Measurements from ENCODE around the gene ABCF3. TPM values are rescaled to one million over a fixed set of nuclear protein-coding genes. Genes with fewer than 3 reads are reported as not detected.

The ABCF3 gene
- polyA plus RNA-seq, 3 donors: 37.4 to 57.2 (median 42.4) TPM

DNA sequence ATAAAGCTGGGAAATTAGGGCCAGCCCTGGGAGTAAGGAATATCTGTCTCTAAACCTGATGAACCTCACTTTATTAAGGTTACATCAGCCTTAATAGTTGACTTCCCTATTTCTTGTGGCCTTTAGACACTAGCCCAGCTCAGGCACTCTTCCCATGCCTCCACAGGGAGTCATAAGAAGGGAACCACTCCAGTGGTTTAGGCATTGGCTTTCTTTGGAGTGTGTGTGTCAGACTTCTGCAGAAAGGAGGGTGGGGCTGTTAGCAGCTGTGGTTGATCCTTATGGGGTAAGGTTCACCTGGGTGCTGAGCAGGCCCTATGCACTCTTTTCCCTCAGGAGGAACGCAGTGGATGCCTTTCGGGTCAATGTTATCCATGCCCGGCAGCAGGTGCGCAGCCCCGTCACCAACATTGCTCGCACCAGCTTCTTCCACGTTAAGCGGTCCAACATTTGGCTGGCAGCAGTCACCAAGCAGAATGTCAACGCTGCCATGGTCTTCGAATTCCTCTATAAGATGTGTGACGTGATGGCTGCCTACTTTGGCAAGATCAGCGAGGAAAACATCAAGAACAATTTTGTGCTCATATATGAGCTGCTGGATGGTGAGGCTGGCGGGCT is 7.4 kb upstream of the ABCF3 start:
- WGBS, 3 donors: 92 to 96% (median 95%) methylated on average over 13 of the region's 13 CpGs

DNA sequence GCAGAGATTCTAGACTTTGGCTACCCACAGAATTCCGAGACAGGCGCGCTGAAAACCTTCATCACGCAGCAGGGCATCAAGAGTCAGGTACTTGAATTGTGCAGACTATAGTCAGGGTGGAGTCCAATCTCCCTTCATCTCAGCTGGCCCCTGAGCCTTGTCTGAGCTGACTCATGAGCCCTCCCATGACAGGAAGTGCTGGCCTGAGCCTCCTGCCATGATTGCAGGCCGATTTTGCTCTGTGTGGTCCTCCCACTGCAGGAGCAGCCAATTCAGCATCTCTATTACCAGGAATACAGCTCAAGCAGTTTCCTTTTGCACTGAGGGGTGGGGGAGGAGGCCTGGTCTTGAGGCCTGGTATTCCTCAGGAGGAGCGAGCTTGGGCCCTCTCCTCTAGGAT is 5.8 kb upstream of the ABCF3 start:
- 87 to 91% (median 87%) methylated on average over 6 of the region's 6 CpGs for WGBS, 3 donors
- no peak overlapping the region for H3K27ac ChIP-seq (ENCODE audit: low read depth, low read length)

More for the DNA sequence above, 7.4 kb upstream of the ABCF3 start:
- no peak overlapping the region for H3K27ac ChIP-seq (ENCODE audit: low read depth, low read length)

DNA sequence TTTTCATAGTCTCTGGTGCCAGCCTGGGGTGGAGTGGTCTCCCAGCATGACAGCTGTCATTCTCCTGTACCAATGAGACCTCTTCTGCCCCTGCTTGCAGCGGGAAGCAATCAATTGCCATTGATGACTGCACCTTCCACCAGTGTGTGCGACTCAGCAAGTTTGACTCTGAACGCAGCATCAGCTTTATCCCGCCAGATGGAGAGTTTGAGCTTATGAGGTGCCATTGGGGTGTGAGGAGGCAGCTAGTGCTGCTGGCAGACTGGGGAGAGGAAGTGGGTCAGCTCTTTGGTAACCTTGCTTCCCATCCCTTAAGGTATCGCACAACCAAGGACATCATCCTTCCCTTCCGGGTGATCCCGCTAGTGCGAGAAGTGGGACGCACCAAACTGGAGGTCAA is 4.4 kb upstream of the ABCF3 start:
- WGBS, 3 donors: 93 to 96% (median 95%) methylated on average over 9 of the region's 9 CpGs

DNA sequence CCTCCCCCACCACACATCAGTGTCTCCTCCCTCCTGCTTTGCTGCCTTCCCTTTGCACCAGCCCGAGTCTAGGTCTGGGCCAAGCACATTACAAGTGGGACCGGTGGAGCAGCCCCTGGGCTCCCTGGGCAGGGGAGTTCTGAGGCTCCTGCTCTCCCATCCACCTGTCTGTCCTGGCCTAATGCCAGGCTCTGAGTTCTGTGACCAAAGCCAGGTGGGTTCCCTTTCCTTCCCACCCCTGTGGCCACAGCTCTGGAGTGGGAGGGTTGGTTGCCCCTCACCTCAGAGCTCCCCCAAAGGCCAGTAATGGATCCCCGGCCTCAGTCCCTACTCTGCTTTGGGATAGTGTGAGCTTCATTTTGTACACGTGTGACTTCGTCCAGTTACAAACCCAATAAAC is 2.3 kb upstream of the ABCF3 start:
- 72 to 86% (median 84%) methylated on average over 5 of the region's 5 CpGs for WGBS, 3 donors

More for the DNA sequence above, 4.4 kb upstream of the ABCF3 start:
- no peak overlapping the region for H3K27ac ChIP-seq (ENCODE audit: low read depth, low read length)

DNA sequence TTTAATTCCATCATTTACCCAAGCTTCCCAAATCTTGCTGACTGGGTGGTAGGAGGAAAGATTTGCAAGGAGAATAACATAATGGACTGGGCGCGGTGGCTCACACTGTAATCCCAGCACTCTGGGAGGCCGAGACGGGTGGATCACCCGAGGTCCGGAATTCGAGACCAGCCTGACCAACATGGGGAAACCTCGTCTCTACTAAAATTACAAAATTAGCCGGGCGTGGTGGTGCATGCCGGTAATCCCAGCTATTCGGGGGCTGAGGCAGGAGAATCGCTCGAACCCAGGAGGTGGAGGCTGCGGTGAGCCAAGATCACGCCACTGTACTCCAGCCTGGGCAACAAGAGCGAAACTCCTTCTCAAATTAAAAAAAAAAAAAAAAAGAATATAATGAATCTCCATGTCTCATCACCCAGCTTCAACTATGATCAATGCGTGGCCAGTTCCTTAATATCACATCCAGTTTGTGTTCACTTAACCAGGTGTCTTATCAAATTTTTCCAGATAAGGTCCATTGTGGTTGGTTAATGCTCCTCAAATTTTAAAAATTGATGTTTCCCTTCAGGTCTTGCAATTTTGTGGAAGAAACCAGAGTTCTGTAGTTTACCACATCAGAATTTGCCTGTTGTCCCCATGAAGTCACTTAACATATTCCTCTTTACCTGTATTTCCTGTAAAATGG is 1.3 kb upstream of the ABCF3 start:
- 93 to 94% (median 94%) methylated on average over 18 of the region's 18 CpGs for WGBS, 3 donors
- no peak overlapping the region for H3K27ac ChIP-seq (ENCODE audit: low read depth, low read length)

More for the DNA sequence above, 2.3 kb upstream of the ABCF3 start:
- no peak overlapping the region for H3K27ac ChIP-seq (ENCODE audit: low read depth, low read length)

DNA sequence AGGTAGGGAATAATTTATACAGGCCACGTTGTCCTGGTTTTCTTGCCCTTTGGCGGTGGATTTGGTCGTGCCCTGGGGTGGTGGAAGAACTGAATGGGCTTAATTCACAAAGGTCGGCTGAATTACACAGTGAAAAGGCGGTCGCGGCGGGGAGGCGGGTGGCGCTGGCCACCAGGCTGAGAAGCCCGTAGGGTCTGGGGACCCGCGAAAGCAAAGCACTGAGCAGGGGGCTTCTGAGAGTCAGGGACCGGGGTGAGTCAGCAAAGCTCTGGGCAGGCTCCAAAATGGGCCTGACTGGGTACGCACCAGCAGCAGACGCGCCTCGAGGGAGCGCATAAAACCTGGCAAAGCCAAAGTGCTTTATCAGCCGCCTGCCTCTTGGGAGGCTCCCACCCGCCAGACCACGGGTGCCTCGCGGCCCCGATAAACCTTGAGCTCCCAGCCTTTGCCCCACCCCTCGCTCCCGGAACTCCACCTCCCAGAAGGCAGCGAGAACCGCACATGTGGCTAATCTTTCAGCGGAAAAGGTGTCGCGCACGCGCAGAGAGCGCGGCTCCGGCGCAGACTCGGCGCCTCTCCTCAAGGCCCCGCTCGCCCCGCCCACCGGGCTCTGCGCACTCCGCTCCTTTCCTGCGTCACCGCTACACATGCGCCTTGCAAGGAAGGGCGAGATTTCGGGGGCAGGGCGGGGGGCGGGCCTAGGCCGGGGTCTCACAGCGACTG is 377 bp upstream of the ABCF3 start:
- H3K27ac ChIP-seq (ENCODE audit: low read depth, low read length): peak overlapping the region; percentile 93
- 3 to 4% (median 3%) methylated on average over 52 to 55 of the region's 55 CpGs for WGBS, 3 donors

DNA sequence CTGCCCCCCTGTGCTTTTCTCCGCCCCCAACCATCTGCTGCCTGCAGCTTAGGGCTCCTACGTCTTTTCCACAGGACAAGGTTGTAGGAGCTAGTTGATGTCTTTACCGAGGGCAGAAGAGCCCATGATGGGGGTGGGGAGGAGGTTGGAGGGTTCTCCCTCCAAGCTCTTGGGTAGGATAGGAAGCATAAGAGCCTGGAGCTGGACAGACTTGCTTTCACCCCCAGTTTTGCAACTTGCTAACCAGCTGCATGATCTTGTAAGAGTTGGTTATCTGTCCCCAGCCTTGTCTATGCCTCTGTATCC is 856 bp downstream of the ABCF3 start:
- 4 to 18% (median 10%) methylated on average over 3 of the region's 3 CpGs for WGBS, 3 donors
- H3K27ac ChIP-seq (ENCODE audit: low read depth, low read length): no peak overlapping the region

DNA sequence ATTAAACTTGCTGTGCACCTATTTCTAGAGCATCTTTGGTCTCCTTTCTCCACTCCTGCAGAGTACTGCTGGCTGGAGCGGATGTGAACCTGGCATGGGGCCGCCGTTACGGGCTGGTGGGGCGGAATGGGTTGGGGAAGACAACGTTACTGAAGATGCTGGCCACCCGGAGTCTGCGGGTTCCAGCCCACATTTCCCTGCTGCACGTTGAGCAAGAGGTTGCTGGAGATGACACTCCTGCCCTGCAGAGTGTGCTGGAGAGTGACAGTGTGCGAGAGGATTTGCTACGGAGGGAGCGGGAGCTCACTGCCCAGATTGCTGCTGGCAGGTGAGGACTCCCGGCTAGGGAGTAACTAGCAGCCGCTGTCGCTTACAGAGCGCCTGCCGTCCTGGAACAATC is 2.1 kb downstream of the ABCF3 start:
- WGBS, 3 donors: 76 to 89% (median 88%) methylated on average over 17 of the region's 17 CpGs
- no peak overlapping the region for H3K27ac ChIP-seq (ENCODE audit: low read depth, low read length)

DNA sequence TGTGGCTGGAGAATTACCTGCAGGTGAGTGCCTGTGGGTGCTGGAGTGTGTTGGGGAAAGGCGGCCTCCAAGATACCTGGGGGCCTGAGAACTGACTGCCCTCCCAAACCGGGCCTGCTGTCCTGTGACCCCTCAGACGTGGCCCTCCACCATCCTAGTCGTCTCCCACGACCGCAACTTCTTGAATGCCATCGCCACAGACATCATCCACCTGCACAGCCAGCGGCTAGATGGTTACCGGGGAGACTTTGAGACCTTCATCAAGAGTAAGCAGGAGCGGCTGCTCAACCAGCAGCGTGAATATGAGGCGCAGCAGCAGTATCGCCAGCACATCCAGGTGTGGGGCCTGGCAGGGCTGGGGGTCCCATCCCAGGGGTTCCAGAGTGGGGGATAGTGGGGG is 3.4 kb downstream of the ABCF3 start:
- WGBS, 3 donors: 91 to 94% (median 91%) methylated on average over 13 of the region's 13 CpGs
- no peak overlapping the region for H3K27ac ChIP-seq (ENCODE audit: low read depth, low read length)

DNA sequence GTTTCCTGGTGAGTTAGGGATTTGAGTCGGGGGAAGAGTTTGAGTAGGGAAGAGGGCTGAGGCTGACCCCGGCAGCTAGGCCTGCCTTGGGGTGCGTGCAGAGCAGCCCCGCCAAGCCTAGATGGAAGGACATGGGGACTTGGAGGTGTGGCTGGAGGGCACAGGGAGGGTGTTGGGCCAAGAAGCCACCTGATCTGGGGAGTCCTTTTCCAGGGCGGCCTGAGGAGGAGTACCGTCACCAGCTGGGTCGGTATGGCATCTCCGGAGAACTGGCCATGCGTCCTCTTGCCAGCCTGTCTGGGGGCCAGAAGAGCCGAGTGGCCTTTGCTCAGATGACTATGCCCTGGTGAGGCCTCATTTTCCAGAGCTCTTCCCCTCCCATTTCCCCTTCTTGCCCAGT is 6.9 kb downstream of the ABCF3 start:
- 92 to 97% (median 96%) methylated on average over 10 of the region's 10 CpGs for WGBS, 3 donors
- no peak overlapping the region for H3K27ac ChIP-seq (ENCODE audit: low read depth, low read length)

DNA sequence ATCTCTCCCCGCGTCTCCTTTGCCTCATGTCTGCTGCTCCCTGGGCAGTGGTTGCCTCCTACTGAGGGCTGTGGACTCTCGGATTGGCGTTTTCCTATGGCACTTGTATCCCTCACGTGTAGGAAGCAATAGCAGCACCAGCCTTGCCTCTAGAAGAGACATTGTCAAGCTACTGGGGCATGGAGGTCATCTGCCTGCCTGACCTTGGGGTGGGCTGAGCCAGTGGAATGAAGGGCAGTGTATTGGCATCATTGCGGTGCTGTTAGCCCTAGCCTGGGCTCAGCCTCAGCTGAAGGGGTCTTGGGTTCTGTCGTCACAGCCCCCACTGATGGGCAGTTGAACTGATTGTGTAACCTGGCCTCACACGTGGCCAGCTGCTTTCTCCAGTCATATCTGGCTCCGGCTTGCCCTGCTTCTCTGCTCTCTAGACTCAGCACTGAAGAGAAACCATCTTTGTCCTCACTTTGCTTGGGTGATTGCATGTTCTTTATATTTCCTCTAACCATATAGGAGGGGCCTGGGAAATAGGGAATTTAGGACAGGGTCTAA is 8.1 kb downstream of the ABCF3 start:
- 74 to 90% (median 86%) methylated on average over 9 of the region's 9 CpGs for WGBS, 3 donors
- no peak overlapping the region for H3K27ac ChIP-seq (ENCODE audit: low read depth, low read length)

DNA sequence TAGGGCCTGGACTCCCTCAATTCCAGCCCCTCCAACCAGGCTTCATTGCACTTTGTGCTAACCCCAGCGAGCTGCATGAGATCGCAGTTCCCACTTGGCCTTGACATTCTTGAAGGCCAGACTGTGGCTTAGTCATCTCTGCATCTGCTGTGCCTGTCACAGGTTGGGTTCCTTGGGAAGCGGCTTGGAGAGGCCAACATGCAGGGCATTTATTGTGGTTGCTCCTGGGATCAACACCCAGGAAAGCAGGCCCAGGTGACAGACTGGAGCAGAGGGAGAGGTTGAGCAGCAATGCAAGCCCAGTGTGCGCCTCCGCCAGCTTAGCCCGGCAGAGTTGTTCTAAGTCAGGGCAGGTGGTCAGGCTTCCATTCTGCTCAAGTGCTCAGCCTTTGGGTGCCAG is 10.5 kb downstream of the ABCF3 start:
- no peak overlapping the region for H3K27ac ChIP-seq (ENCODE audit: low read depth, low read length)
- 69 to 90% (median 89%) methylated on average over 6 of the region's 6 CpGs for WGBS, 3 donors

DNA sequence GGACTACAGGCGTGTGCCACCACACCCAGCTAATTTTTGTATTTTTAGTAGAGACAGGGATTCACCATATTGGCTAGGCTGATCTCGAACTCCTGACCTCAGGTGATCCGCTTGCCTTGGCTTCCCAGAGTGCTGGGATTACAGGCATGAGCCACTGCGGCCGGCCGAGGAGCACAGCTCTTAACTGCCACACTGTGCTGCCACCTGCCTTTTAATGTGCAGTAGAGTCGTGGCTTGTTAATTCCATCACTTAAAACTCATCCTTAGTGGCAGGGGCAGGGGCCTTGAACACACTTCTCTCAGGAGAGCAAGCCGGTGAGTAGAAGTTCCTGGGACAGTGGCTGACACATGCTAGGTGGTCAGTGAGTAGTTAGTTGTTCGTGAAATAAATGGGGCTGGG is 12.5 kb downstream of the ABCF3 start:
- 77 to 82% (median 81%) methylated on average over 9 of the region's 9 CpGs for WGBS, 3 donors
- H3K27ac ChIP-seq (ENCODE audit: low read depth, low read length): no peak overlapping the region

DNA sequence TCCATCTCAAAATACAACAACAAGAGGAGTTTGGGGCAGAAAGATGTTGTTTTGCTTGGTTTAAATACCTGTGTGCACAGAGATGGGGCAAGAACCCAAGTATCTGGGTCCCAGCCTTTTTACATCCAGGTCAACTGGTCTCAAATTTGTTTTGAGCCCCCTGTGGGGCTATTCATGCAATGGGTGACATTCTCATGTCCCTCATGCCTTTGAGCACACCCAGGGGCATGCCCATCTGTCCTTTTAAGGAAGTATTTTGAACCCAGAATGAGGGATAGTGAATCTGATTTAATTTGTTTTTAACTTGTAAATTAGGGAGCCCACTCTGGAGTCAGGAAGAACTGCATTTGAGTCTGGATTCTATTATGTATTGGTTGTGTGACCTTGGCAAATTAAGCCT is 14.8 kb downstream of the ABCF3 start:
- H3K27ac ChIP-seq (ENCODE audit: low read depth, low read length): no peak overlapping the region

DNA sequence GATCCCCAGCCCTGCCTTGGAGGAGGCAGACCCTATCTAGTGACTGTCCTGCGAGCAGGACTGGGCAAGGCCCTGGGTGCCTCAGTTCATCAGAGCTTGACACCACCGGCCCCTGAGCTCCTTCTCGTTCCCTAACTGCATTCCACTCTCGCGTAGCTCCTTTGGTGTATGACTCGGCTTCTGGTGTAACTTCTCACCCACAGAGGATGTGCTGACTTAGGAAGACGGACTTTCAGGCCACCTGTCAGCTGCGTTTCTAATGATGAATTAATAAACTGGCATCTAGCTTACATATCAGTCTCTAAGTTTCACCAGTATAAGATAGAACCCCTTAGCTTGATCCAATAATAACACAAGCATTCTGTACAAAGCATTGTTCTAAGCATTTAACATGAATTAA is 17.5 kb downstream of the ABCF3 start:
- 77 to 82% (median 82%) methylated on average over 8 of the region's 8 CpGs for WGBS, 3 donors

DNA sequence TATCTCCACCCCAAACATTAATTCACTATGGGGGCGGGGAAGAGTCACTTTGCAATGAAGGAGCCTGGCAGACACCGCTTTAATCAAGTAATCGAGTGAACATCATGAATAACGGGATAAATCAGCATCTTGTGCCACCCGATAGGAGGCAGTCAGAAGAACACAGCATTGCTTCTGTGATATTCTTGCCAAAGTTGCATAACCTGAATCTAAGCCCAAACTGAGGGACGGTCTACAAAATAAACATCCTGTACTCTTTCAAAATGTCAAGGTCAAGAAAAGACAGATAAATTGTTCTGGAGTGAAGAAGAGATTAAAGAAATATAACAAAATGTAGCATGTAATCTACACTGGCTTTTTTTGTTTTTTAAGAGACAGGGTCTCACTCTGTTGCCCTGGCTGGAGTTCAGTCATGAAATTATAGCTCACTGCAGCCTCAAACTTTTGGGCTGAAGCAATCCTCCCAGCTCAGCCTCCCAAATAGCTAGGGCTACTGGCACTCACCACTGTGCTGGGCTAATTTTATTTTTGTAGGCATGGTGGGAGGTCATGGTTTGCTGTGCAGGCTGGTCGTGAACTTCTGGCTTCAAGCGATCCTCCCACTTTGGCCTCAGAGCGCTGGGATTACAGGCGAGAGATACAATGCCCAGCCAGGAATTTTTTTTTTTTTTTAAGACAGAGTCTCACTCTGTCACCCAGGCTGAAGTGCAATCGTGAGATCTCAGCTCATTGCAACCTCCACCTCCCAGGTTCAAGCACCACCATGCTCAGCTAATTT is 23.3 kb downstream of the ABCF3 start:
- 56 to 58% (median 58%) methylated on average over 11 of the region's 11 CpGs for WGBS, 3 donors

More for the DNA sequence above, 17.5 kb downstream of the ABCF3 start:
- no peak overlapping the region for H3K27ac ChIP-seq (ENCODE audit: low read depth, low read length)

DNA sequence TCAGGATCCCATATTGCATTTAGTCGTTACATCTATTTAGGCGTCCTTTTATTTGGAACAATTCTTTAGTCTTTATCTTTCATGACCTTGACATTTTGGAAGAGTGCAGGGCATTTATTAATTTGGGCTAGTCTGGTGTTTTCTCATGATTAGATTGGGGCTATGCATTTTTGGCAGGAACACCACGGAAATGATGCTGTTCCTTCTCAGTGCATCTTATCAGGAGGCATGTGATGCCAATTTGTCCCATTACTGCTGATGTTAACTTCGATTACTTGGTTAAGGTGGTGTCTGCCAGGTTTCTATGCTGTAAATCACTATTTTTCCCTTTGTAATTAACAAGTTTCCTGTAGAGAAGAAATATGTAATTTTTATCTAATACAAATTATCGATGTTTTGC is 25.3 kb downstream of the ABCF3 start:
- WGBS, 3 donors: 54 to 79% (median 74%) methylated on average over 5 of the region's 5 CpGs
- no peak overlapping the region for H3K27ac ChIP-seq (ENCODE audit: low read depth, low read length)

More for the DNA sequence above, 23.3 kb downstream of the ABCF3 start:
- H3K27ac ChIP-seq (ENCODE audit: low read depth, low read length): no peak overlapping the region

DNA sequence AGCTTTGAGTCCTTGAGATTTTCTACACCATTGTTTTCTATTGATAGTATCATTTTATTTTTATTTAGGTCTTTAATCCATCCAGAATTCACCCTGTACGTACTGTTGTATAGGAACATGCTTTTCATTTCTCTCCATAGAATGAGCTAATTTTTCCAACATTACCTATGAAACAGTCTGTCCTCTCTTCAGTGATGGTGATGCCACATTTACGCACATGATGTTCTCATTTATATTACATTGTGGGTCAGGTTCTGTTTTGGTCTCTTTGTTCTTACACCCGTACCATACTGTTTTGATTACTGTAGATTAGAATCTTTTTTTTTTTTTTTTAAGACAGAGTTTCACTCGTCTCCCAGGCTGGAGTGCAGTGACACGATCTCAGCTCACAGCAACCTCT is 25.7 kb downstream of the ABCF3 start:
- 73 to 81% (median 80%) methylated on average over 5 of the region's 5 CpGs for WGBS, 3 donors
- no peak overlapping the region for H3K27ac ChIP-seq (ENCODE audit: low read depth, low read length)

DNA sequence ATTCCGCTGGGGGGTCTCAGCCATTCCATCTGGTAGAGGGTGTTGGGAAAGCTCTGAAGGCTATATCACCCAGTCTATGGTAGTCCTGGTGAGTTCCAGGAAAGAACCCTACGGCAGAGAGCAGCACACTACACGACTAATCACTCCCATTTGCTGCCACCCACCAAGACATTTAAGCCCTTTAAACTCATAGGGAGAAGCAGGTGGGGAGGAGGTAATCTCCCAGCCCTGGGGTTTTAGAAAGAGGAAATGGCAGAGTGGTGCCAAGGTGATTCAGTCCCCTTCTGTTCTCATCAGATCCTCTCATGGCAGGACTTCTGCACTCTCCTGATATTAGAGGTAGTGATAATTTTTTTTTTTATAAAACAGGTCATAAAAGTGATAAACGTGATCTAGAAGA is 32.8 kb downstream of the ABCF3 start:
- no peak overlapping the region for H3K27ac ChIP-seq (ENCODE audit: low read depth, low read length)
- WGBS, 3 donors: 58 to 65% (median 61%) methylated on average over 4 of the region's 4 CpGs
